Suprapubic skin (tissue), 4 donors: ENCODE data around the gene CDC42BPA.

ENCODE experiments used
- CTCF ChIP-seq, 2 donors: fragments of 200-600 bp in 1 of 2; fragments of 450-650 bp in 1 of 2; sonication (generic) in 1 of 2; IDR thresholded peaks; one replicate each; pipeline ENCODE4 v1.5.1; 2016 to 2019; ENCODE audit warnings: antibody characterized with exemption in 2 of 2, mild to moderate bottlenecking in 1 of 2, moderate library complexity in 1 of 2
- POLR2A ChIP-seq, 2 donors: fragments of 450-650 bp; IDR thresholded peaks; one replicate each; pipeline ENCODE4 v1.6.1; 2017; ENCODE audit warnings: antibody characterized with exemption in 2 of 2, mild to moderate bottlenecking in 2 of 2, moderate library complexity in 2 of 2
- POLR2AphosphoS5 ChIP-seq, 3 donors: sonication (generic); formaldehyde crosslinking; IDR thresholded peaks; one replicate each; pipeline ENCODE4 v1.6.1; 2017; ENCODE audit warnings: antibody characterized with exemption in 3 of 3

DNA sequence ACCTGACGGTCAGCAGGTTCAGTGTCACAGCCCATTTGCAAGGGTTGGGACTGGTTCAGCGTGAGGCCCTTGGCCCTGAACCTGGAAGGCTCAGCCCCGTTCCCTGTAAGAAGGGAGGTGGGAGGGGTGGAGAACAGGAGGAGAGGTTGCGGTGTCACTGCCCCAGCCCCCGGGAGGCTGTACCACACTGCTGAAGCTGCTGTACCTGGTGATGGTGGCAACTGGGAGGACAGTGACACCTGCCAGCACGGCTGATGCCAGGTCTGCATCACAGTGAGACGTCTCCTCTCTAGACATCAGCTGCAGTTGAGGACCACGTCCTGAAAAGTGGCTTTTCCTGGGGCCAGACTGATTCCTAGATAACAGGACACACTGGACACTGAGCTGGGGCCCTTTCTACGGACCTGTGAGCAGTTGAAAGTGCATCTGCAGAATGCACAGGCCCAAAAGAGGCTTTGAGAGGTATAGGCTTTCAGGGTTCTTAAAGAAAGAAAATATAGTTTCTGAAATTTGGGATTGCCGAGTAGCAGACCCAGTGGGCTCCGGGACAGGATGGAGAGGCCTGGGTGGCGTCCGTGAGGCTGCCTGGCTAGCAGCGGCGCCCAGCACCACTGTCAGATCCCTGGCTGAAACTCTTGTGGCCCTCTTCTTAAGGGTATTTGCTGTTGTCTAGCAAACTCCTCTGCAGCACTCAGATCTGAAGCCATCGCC, 330.5 kb downstream of the CDC42BPA start:
- TF ChIP-seq CTCF (IDR thresholded peaks at IDR 0.05) (no peak), POLR2AphosphoS5 (IDR thresholded peaks at IDR 0.05) (no peak), POLR2A (IDR thresholded peaks at IDR 0.05) (no peak)
